Esophagus muscularis mucosa (tissue), 4 donors: ENCODE results near the gene MZB1. TPM values are rescaled to one million over a fixed set of nuclear protein-coding genes. Genes with fewer than 3 reads are reported as not detected.

Source experiments
- DNase-seq: peaks from one replicate; pipeline ENCODE4 v3.0.0-alpha.2; 2017; ENCODE audit errors: extremely low spot score
- H3K27ac ChIP-seq, 4 donors: fragments of 200-600 bp; sonication (generic); replicated peaks in 1 of 4; 1 replicate in 3 of 4; 2 replicates in 1 of 4; pipeline ENCODE4 v1.5.1; 2016 to 2019; ENCODE audit warnings: mild to moderate bottlenecking in 1 of 4
- H3K27me3 ChIP-seq, 4 donors: fragments of 200-600 bp; sonication (generic); one replicate each; pipeline versions ENCODE4 v1.5.1 to v1.6.0; 2016 to 2019
- H3K36me3 ChIP-seq, 4 donors: fragments of 200-600 bp; sonication (generic); one replicate each; pipeline ENCODE4 v1.5.1; 2016 to 2019
- H3K4me1 ChIP-seq, 4 donors: fragments of 200-600 bp; sonication (generic); one replicate each; pipeline ENCODE4 v1.5.1; 2016 to 2019
- H3K4me3 ChIP-seq, 4 donors: fragments of 200-600 bp; sonication (generic); 1 replicate in 2 of 4; 2 replicates in 2 of 4; pipeline ENCODE4 v1.5.1; 2016 to 2019; ENCODE audit warnings: mild to moderate bottlenecking in 4 of 4, moderate library complexity in 1 of 4
- H3K9me3 ChIP-seq, 4 donors: fragments of 200-600 bp; sonication (generic); 1 replicate in 3 of 4; 2 replicates in 1 of 4; pipeline ENCODE4 v1.5.1; 2016 to 2019
- EP300 ChIP-seq: sonication (generic); formaldehyde crosslinking; IDR thresholded peaks from one replicate; pipeline ENCODE4 v1.6.1; 2017; ENCODE audit warnings: antibody characterized with exemption
- POLR2A ChIP-seq: fragments of 450-650 bp; IDR thresholded peaks from one replicate; pipeline ENCODE4 v1.6.1; 2017; ENCODE audit warnings: antibody characterized with exemption, moderate library complexity, mild to moderate bottlenecking, low read depth
- POLR2AphosphoS5 ChIP-seq, 2 donors: sonication (generic); formaldehyde crosslinking; IDR thresholded peaks; one replicate each; pipeline ENCODE4 v1.6.1; 2017; ENCODE audit warnings: antibody characterized with exemption in 2 of 2
- WGBS: methylation state at CpG from one replicate; pipeline ENCODE4 v1.1.5; 2018; 5-methylcytosine and 5-hydroxymethylcytosine counted together
- intact Hi-C: fragments of 100-400 bp; cut with DNase I; formaldehyde crosslinking; loops from one replicate; pipeline ENCODE4 v1.15.1; 2023
- total RNA-seq, 4 donors: library from RNA; depleted of rRNA; stranded (reverse); fragments of >200 nt; gene quantifications; one replicate each; pipeline versions ENCODE4 v1.1.0 to v1.2.1, GENCODE V29; 2016
- TF ChIP-seq, protein P1 (sequence below), 3 experiments: fragments of 200-600 bp in 2 of 3; fragments of 450-650 bp in 1 of 3; sonication (generic) in 2 of 3; IDR thresholded peaks; one replicate each; pipeline ENCODE4 v1.5.1; 2017 to 2019; ENCODE audit warnings: antibody characterized with exemption in 3 of 3, mild to moderate bottlenecking in 2 of 3, moderate library complexity in 1 of 3

The MZB1 gene
- total RNA-seq, 4 donors from 2014 or later = 0.78 to 0.99 TPM; not detected in 2

DNA sequence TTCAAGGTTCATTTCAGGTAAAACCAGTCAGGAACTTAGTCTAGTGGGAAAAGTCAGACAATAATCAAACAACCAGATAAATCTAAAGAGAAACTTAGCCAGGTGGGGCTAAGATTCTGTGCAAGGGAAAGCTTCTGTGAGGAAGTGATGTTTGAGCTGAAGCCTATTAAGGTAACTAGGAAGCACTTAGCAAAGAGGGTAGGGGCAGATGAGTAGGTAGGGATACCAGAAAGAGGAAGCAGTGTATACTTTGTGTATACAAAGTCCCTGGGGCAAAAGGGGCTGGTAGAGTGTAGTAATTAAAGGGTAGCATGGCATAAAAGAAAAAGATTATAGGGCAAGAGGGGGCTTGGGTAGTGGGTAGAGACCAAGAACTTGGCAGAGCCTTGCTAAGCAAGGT, 17.8 kb upstream of the MZB1 start:
- no peaks in the 10 kb centered on the region for H3K9me3 ChIP-seq
- H3K4me1 ChIP-seq = peaks cover 14 to 32% (median 22%) of the 10 kb centered on the region in 4 donors
- no peak overlapping the region for H3K27ac ChIP-seq
- intact Hi-C loops = no loop called here
- TF ChIP-seq, protein P1, sequence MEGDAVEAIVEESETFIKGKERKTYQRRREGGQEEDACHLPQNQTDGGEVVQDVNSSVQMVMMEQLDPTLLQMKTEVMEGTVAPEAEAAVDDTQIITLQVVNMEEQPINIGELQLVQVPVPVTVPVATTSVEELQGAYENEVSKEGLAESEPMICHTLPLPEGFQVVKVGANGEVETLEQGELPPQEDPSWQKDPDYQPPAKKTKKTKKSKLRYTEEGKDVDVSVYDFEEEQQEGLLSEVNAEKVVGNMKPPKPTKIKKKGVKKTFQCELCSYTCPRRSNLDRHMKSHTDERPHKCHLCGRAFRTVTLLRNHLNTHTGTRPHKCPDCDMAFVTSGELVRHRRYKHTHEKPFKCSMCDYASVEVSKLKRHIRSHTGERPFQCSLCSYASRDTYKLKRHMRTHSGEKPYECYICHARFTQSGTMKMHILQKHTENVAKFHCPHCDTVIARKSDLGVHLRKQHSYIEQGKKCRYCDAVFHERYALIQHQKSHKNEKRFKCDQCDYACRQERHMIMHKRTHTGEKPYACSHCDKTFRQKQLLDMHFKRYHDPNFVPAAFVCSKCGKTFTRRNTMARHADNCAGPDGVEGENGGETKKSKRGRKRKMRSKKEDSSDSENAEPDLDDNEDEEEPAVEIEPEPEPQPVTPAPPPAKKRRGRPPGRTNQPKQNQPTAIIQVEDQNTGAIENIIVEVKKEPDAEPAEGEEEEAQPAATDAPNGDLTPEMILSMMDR (IDR thresholded peaks at IDR 0.05) = no peak
- TF ChIP-seq EP300 = no peak
- peaks cover 0 to 7% (median 3%) of the 10 kb centered on the region in 4 donors for H3K36me3 ChIP-seq
- DNase-seq = no peak
- H3K4me3 ChIP-seq = no peak overlapping the region
- H3K27me3 ChIP-seq = no peaks in the 10 kb centered on the region

DNA sequence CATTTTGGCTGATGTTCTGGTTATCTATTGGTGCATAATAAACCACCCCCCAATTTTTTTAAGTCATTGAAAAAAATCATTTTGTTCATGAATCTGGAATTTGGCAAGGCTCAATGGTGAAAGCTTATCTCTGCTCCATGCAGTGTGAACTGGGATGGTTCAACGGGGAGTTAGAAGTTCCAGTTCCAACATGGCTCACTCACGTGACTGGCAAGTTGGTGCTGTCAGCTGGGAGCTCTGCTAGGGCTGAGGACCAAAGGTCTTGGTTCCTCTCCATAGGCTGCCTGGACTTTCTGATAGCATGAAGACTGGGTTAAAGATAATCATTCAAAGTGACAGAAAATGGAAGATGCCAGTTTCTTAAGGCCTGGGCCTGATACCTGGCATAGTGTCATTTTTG, 17.2 kb upstream of the MZB1 start:
- TF ChIP-seq POLR2AphosphoS5 (IDR thresholded peaks at IDR 0.05) (no peak), POLR2A (no peak), EP300 (no peak)
- TF ChIP-seq, protein P1 (IDR thresholded peaks at IDR 0.05) = no peak
- H3K4me1 ChIP-seq = peaks cover 14 to 33% (median 22%) of the 10 kb centered on the region in 4 donors
- peaks cover 0 to 6% (median under 1%) of the 10 kb centered on the region in 4 donors for H3K36me3 ChIP-seq
- H3K27me3 ChIP-seq = no peaks in the 10 kb centered on the region
- intact Hi-C loops = no loop called here
- DNase-seq = no peak
- H3K9me3 ChIP-seq = no peaks in the 10 kb centered on the region
- WGBS = 95% methylated on average over 2 of the region's 2 CpGs
- H3K27ac ChIP-seq = no peak overlapping the region
- H3K4me3 ChIP-seq = no peak overlapping the region

DNA sequence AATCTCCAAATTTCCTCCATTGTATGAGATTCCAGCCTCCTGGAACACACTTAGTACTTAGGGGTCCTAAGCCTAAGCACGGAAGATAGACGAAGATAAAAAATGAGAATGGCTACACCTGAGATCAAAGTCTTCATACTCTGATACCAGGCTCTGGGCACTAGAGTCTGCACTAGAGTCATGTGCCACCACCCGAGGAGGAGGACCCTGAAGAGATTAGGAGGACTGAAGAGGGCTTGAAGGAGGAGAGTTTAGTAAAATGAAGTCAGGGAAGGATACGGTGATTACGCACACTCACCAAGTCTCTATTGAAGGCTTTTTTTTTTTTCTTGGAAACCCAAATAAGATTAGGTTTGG, 14.7 kb upstream of the MZB1 start:
- TF ChIP-seq EP300 = no peak
- no peak for TF ChIP-seq POLR2A
- TF ChIP-seq POLR2AphosphoS5 (IDR thresholded peaks at IDR 0.05) = no peak
- TF ChIP-seq, protein P1 (IDR thresholded peaks at IDR 0.05) = no peak
- Histone ChIP-seq H3K9me3 (no peaks in the 10 kb centered on the region), H3K4me1 (peaks cover 14 to 22% (median 17%) of the 10 kb centered on the region in 4 donors), H3K4me3 (peak overlapping the region; percentile 54 to 68 (median 56)), H3K27ac (peak overlapping the region; percentile 86 to 93 (median 88)), H3K27me3 (no peaks in the 10 kb centered on the region), H3K36me3 (peaks cover 0 to 17% (median 3%) of the 10 kb centered on the region in 4 donors)
- WGBS = 66% methylated on average over 5 of the region's 5 CpGs
- no peak for DNase-seq
- intact Hi-C loops = no loop called here

DNA sequence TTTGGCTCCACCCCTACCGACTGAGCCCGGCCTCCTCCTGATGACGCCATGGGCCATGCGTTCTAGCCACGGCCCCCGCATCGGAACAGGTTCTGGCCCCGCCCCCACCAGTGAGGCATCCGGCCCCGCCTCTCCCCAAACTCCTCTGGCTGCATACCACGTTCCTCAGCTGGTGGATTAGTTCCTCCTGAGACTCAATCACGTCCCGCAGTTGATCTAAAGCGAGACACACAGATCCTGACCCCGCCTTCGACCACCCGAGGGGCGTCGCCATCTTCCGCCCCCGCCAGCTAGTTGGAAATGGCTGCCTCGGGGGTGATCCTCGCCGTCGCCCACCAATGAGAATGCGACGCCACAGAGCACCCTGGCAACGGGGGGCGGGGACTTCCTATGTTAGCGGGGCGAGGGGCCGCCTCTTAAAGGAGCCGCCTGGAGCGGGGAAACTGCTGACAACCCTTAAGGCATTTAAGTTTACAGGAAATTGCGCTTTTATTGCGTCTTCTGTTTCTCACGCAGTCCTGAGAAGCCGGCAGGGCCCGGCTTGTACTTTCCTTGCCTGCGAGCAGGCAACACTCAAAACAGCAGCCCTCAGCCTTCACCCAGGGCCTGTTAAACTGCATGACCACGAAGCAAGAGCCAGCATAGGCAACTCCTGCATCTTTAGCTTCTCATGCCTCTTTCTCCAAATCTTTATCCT, 14.2 kb upstream of the MZB1 start, which contains the start of gene SPATA24:
Gene SPATA24, minus strand, starts transcription at position 303 of the 697 bp plus-strand sequence. Its CDS starts 29 bp downstream, at position 274.
- Histone ChIP-seq H3K9me3 (no peaks in the 10 kb centered on the region), H3K27ac (peak within 1 kb of the TSS; percentile 86 to 93 (median 88)), H3K4me3 (peak within 1 kb of the TSS; percentile 54 to 68 (median 56)), H3K4me1 (peaks cover 14 to 22% (median 17%) of the 10 kb centered on the region in 4 donors), H3K36me3 (peaks cover 0 to 17% (median 3%) of the 10 kb centered on the region in 4 donors), H3K27me3 (no peaks in the 10 kb centered on the region)
- WGBS = under 1% methylated on average over 41 of the region's 41 CpGs
- peak; percentile 63 to 80 for TF ChIP-seq POLR2AphosphoS5 (IDR thresholded peaks at IDR 0.05)
- TF ChIP-seq, protein P1 (IDR thresholded peaks at IDR 0.05) = peak in 1 of 3 experiments; percentile 4
- TF ChIP-seq POLR2A = no peak
- no peak for TF ChIP-seq EP300
- intact Hi-C loops = no loop called here
- DNase-seq = peak; percentile 100
